CD4-positive, alpha-beta T cell treated with Interleukin-15 for 1 hour (primary cell): ENCODE data around the gene BNC2.

ENCODE experiments used
- DNase-seq: peaks from one replicate; pipeline ENCODE4 v3.0.0-alpha.2; 2020

The BNC2 gene

DNA sequence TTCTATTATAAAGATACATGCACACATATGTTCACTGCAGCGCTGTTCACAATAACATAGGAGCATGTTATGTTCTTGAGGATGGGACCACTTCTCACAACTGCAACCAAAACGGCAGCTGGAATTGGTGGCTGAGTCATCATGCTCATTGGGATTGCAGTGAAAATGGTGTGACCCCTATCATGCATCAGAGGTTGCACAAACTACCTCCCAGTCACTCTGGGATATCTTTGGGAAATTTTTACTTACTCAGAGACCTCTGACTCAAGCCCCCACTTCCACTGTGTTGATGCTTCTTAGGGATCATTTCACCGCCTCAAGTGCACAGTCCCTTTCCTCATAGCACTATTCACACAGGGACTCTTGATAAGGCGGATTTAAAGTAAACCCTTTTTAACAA lies 474.1 kb downstream of the BNC2 start:
- DNase-seq, result no peak

DNA sequence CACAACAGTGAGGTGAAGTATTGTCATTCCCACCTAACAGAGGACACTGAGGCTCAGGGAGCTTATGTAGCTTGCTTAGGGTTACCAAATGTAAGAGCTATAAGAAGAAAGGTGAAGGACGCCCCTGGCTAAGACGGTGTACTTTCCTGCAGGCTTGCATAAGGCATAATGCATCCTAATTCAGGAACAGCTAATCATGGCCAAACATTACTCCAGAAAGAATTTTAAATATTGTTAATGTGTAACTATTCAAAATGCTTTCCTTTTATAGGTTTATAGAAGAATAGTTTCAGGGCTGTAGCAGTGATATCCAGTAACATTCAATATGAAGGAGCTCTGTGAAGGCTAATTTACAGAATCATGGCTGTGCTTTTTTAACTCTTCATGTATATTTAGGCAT lies 479.1 kb downstream of the BNC2 start:
- DNase-seq, result no peak

DNA sequence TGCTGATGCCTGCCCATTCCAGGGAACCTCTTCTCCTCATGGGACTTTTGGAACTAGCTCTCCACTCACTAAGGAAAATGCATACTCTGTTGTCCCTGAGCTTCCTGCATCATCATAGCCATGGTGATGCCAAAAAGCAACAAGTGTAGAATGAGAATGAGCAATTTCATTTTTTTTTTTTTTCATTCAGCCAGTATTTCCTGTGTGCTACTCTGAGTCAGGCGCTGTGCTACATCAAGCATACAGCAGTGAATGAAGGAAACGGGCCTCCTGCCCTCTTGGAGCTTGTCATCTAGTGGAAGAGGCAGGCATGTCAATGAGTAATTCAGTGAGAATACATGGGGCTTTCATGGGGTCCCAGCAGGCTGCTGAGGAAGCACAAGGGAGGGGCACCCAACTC lies 483.1 kb downstream of the BNC2 start:
- no peak for DNase-seq

DNA sequence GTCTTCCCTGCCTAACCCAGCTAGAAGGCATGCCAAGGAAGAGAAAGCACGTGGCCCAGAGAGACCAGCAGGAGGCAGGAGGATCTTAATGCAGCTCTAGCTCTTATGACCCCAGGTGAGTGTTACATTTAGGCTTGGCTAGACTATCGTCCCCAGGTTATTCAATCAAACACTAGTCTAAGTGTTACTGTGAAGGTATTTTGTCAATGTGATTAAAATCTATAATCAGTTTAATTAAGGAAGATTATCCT lies 483.7 kb downstream of the BNC2 start:
- DNase-seq, result no peak

DNA sequence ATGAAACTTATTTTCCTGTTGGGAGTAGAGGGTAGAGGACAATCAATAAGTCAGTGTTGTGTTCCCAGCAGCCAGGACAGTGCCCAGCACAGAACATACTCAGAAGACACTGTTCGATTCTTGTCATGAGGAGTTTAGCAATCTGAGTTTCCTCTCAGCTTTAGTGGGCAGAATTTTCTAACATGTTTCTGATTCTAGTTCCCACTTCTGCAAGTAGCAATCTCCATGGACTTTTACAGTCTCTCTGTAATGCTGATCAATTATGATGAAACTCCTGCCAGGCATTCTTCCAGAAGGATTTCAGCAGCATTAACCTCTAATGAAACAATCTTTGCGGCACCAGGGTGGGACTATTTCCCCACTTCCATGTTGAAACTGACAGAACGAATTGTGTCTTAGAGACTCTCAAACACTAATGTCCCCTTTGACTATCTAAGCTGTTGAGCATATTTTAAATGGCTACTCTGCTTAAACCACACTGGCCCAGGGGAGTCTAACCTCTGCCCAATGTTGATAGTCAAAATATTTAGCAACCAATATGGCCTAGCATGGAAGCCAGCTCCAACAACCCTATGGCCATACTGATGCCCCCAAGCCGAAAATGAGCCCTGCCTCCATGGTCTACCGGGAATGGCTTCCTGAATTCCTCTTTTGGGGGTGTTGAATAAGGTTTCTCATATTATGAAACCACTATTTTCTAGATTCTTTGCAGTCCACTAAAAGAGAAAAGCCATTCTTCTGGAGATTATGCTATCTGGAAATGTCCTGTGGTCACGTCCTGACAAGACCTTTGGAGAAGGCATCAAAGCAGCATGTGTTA lies 484.3 kb downstream of the BNC2 start:
- no peak for DNase-seq

DNA sequence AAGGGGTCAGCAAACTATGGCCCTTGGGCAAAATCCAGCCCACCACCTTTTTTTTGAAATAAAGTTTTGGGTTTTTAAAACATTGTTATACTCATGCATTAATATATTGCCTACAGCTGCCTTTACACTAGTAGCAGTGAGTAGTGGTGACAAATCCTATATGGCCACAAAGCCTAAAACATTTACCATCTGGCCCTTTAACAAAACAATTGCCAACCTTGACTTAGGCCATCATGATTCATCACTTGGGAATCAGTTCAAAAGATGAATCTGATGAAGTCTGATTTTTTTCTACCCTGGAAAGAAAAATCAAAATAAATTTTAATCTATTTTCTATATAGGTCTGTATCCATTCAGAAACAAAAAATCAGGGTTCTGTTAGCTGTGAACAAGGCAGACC lies 484.9 kb downstream of the BNC2 start:
- DNase-seq, result no peak

DNA sequence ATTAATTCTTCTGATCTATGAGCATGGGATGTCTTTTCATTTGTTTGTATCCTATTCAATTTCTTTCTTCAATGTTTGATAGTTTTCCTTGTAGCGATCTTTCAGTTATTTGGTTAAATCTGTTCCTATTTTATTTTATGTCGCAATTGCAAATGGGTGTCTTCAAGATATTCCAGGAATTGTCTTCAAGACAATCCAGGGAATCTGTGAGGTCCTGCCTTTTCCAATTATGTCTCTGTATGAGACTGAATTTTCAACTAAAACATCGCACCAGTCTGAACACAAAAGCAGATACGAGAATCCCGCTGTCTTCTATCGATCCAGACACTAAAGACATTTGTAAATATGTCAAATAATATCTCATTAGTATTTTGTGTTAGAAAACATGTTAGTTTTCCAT lies 485.5 kb downstream of the BNC2 start:
- no peak for DNase-seq

DNA sequence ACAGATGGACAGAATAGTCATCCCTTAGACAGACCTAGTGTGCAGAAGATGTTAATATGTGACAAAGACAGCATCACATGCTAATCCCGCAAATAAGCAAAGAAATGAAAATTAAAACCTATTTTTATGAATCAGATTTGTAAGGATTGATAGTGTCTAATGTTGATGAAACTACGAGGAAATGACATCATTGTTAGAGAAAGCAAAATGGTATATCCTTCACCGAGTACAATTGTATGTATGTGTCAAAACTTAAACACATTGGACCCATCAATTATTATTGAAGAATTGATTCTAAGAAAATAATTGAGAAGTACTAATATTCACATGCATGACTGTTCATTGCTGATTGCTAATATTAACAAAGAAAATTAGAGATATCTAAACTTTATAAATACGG lies 493.2 kb downstream of the BNC2 start:
- no peak for DNase-seq

DNA sequence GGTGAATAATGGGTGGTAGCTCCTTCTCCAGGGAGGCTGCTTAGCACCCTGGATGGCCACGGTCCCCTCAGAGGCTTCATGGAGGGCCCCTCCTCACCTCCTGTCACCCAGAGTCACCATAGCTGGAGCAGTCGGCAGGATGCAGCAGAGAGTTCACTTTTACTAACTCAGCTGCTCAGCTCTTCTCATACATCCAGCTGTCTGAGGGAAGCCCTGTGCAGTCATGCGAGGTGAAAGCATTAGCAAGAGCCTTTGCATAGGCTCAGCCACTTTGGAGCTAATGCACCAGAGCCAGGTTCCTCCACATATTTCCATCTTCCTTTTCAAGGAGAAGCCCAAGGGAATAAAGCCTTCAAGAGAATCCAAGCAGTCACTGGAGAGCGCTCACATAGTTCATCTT lies 499.2 kb downstream of the BNC2 start:
- no peak for DNase-seq

DNA sequence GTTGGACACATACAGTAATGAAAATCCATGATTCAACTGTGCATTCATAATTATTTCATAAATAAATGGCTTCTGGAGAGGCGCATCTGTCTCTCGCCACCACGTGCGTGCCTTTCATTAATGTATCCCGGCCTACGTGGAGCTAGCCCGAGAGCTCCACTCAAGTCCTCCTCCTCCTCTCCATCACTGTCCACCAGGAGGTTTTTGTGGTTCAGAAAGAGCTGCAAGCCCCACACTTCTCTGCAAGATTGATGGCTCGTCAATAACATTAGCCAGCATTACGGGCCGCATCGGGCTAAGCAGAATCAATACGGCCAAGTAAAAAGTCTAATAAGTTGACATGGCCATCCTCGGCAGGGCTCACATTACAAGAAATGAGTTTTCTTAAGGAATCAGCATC lies 499.8 kb downstream of the BNC2 start:
- DNase-seq, result no peak

DNA sequence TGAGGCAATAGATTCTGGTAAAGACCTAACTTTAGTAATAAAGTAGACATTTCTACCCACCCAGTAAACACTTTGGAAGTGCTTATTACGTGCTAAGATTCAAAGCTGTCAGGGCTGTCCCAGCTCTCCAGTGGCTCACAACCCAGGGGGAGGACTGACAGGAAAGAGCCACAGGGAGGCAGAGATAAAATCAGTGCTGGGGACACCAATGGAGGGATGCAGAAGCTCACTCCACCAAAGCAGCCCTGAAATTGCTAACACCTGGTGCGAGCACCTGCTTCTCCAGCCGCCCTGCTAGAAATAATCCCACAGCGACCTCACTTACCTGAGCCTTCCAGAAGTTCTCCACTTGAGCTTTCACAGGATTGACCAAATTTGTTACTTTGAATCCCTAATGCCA lies 501.0 kb downstream of the BNC2 start:
- DNase-seq, result no peak

DNA sequence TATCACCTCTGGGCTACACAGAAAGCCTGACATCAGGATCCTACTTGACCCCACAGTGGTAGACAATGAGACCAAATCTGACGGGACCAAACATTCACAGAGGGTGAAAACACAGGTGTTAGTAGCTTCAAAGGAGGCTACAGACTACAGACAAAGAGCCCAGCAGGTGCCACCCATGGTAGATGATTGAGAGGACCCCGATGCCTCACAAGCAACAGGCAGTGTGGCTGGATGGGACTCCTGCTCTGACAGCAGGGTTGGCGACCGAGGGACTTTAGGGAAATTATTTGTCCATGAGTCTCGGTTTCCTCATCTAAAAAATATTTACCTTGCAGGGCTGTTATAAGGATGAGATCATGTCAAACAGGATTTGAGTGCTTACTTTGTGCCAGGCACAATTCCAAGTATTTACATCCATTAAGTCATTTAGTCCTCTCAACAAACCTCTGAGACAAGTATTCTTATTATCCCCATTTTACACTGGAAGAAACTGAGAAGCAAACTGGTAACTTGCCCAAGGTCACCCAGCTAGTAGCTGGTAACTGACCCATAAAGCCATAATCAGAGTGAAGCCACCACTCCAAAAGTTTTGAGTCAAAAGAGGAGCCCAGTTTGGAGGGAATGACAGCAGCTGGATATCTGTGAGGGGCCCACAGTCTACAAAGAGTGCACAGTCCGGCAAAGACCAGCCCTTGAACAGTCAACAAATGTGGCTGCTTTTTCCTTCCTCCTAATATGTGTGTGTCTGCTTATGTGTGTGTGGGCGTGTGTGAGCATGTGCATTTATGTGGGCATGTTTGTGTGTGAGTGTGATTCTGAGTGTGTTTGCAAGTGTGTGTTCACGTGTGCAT lies 502.0 kb downstream of the BNC2 start:
- DNase-seq, result no peak

DNA sequence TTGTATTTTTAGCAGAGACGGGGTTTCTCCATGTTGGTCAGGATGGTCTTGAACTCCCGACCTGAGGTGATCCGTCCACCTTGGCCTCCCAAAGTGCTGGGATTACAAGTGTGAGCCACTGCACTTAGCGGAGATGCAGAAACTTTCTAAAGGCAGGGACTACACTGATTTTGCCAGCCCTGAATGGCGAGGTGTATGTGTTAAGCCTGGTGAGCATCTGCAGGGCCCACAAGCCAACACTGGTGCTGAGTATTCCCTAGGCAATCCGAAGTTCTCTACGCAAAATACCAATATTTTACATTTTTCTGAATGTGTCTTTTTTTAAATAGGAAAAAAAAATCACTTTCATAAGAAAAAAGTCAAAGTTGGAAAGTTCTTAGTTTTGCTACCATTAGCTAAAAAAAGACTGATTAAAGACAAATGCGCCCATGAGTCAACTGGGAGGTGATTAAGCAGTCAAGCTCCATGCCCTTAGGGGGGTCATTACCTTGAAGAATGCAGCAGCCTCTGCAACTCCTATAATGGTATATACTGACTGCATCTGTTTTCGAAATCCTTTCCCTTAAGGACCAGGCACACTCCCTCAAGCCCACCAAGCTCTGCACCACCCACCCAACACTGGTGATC lies 502.8 kb downstream of the BNC2 start:
- no peak for DNase-seq

DNA sequence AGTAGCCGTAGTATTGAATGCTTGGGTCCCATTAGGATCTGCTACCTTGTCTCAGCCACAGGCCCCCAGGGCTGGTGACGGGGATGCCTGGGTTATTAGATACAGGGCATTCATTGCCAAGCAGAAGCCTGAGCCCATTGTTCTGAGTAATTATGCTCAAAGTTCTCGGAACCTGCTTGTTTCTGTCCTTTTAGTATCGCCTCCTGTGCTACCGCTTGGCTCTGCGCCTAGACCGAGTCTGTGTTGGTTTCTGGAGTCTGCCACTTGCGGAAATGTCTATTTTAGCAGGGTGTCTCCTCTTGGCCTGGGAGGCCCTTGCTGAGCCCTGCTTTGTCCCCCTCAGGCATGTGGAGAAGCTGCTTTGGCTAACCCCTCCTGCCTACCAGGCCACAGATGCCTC lies 506.1 kb downstream of the BNC2 start:
- DNase-seq, result no peak

DNA sequence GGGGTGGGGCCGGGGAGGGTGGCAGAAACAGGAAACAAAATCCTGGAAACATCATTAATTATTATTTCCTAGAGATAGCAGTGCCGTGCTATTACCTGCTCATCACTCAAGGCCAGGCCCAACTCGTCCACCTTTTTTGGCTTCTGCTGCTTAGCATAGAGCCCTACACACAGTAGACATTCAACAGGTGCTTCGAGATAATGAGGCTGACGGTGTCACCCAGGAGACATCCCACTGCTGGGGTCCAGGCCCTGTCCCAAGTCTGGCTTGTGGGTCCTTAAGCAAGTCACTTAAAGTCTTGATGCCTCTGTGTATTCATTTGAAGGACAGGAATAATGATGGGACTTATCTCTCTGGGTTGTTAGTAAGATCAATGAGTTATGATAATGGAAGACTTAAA lies 506.6 kb downstream of the BNC2 start:
- no peak for DNase-seq

DNA sequence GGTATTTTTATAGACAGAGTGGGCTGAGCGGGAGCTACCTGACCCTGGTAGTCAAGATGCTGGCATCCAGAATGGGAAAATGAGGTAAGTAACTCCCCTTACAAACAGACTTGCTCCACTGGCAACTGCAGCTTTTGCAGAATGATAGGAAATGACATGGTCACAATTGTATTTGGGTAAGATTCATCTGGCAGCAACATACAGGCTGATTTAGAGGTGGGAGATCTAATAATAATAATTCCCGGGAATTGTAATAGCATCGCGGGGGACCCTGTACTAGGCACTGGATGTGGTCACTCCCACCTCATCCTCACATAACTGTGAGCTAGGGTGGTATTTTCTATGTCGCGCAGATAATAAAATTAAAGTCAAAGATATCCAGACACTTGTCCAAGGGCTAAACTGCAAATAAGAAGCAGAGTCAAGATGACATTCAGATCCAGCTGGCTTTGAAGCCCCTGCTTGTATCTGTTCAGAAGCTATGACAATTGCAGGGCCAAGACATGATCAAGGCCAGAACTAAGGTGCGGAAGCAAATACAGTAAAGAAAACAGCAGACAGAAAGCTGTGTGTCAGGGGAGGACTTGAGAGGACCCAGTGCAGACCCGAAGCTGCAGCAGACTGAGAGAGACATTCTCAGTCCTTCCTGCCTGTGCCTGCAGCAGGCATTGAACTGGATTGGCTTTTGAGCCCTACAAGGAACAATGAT lies 507.2 kb downstream of the BNC2 start:
- DNase-seq, result no peak

DNA sequence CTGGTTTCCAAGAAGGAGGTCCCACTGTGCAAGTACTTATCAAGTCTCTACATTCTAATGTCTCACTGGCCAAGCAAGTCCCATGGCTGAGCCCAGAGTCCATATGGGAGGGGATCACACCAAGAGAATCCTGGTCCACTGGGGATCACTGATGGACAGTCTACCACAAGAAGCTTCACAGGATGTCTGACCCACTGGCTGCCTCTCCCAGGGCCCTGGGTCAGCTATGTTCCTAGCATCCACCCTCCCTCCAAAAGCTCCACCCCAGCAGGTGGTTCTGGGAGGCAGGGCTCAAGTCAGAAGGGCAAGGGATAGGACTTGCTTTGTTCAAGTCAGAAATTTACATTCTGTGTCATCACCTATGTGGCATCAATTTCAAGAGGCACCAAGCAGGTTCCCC lies 508.5 kb downstream of the BNC2 start:
- no peak for DNase-seq

DNA sequence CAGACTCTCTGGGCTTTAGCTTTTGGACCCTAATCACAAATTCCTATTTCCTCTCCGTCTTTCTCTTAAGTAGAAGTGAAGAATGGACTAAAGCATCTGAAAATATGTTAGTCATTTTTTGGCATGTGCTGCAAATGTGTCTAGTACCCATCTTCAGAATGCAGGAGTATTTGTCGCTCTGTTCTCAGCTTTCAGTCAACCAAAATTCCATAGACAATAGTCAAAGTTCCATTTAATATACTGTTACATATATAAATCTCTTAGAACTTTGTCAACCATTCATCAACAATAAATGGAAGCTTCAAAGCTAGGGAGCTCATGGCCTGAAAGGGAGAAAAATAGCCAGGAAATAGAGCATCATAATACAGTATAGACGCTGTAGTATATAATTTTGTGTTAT lies 509.4 kb downstream of the BNC2 start:
- DNase-seq, result no peak

DNA sequence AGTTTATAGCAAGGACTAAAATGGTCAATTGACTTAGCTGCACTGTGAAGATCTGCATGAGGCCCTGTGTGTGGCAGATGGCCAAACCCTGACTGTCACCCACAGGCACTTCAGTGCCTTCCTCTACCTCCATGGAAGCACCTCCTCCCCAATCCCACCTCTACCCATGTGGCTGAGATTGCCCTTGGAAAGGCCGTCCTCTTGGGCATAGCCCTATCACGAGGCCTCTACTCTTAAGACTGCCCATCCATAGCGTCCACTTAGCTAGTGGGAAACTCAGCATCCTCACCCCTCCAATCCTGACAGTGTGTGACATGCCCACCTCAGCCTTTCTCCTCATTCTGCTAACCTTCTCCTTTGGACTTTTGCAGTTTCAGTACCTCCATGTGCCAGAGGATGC lies 510.2 kb downstream of the BNC2 start:
- DNase-seq, result no peak
